Osteocyte (in vitro differentiated cells): Measurements from ENCODE around the gene NEK9. TPM values are rescaled to one million over a fixed set of nuclear protein-coding genes. Genes with fewer than 3 reads are reported as not detected.

Experiments
- DNase-seq: peaks from one replicate; pipeline ENCODE4 v3.0.0; 2021; ENCODE audit warnings: mixed read lengths; ENCODE audit not compliant: unreplicated experiment; ENCODE audit errors: extremely low spot score
- H3K27ac Mint-ChIP-seq: one replicate; pipeline ENCODE4 v1.8.0; 2021; ENCODE audit warnings: mild to moderate bottlenecking, mixed read lengths; ENCODE audit not compliant: unreplicated experiment
- H3K27me3 Mint-ChIP-seq: one replicate; pipeline ENCODE4 v1.8.0; 2021; ENCODE audit warnings: mixed read lengths; ENCODE audit not compliant: unreplicated experiment
- H3K36me3 Mint-ChIP-seq: one replicate; pipeline ENCODE4 v1.8.0; 2021; ENCODE audit warnings: mixed read lengths; ENCODE audit not compliant: unreplicated experiment
- H3K4me1 Mint-ChIP-seq: one replicate; pipeline ENCODE4 v1.8.0; 2021; ENCODE audit warnings: mixed read lengths; ENCODE audit not compliant: unreplicated experiment
- H3K4me3 Mint-ChIP-seq: one replicate; pipeline ENCODE4 v1.8.0; 2021; ENCODE audit warnings: mild to moderate bottlenecking, moderate library complexity, mixed read lengths; ENCODE audit not compliant: unreplicated experiment
- H3K9me3 Mint-ChIP-seq: one replicate; pipeline ENCODE4 v1.8.0; 2021; ENCODE audit warnings: mixed read lengths; ENCODE audit not compliant: unreplicated experiment
- CTCF ChIP-seq: fragments of 200-600 bp; sonication (generic); IDR thresholded peaks from 2 replicates; pipeline ENCODE4 v1.5.0; 2021; ENCODE audit warnings: antibody characterized with exemption, mild to moderate bottlenecking, moderate library complexity
- long read RNA-seq: library from polyadenylated mRNA; unstranded; transcript quantifications from one replicate; pipeline ENCODE4 v2.0.0, GENCODE V29; 2021
- total RNA-seq: library from RNA; stranded (reverse); gene quantifications from 2 replicates; pipeline ENCODE4 v1.2.1, GENCODE V29; 2021

NEK9 gene
- 116 and 117 TPM in 2 replicates for total RNA-seq
- long read RNA-seq, partial matches to known transcripts = 7 of 77 reads
- long read RNA-seq, other reads (novel, unspliced or antisense) = 70 of 77 reads

GRCh38 chr14:75126679-75127473 is at the start of gene NEK9:
Gene NEK9, minus strand, starts transcription at chr14:75127048. Its CDS starts 127 bp downstream, at chr14:75126921.
- peak within 1 kb of the TSS; percentile 93 for H3K4me3 Mint-ChIP-seq
- peak within 1 kb of the TSS; percentile 99 for H3K27ac Mint-ChIP-seq
- peaks cover 2% of the 10 kb centered on the region for H3K36me3 Mint-ChIP-seq
- peak; percentile 95 for DNase-seq
- H3K9me3 Mint-ChIP-seq = no peaks in the 10 kb centered on the region
- TF ChIP-seq CTCF = no peak
- peaks cover 35% of the 10 kb centered on the region for H3K4me1 Mint-ChIP-seq
- H3K27me3 Mint-ChIP-seq = no peaks in the 10 kb centered on the region

GRCh38 chr14:75176142-75176820 is 49.4 kb upstream of the NEK9 start, which contains the start of gene TMED10:
Gene TMED10, minus strand, starts transcription at chr14:75176612. Its CDS starts 33 bp downstream, at chr14:75176579.
- H3K27ac Mint-ChIP-seq = peak within 1 kb of the TSS; percentile 98
- H3K4me1 Mint-ChIP-seq = peaks cover 24% of the 10 kb centered on the region
- peak; percentile 10 for TF ChIP-seq CTCF
- DNase-seq = peak; percentile 95
- H3K9me3 Mint-ChIP-seq = no peaks in the 10 kb centered on the region
- H3K36me3 Mint-ChIP-seq = no peaks in the 10 kb centered on the region
- peak within 1 kb of the TSS; percentile 97 for H3K4me3 Mint-ChIP-seq
- no peaks in the 10 kb centered on the region for H3K27me3 Mint-ChIP-seq

GRCh38 chr14:75175677-75176141 is 48.9 kb upstream of the NEK9 start:
- peaks cover 26% of the 10 kb centered on the region for H3K4me1 Mint-ChIP-seq
- no peak for TF ChIP-seq CTCF
- peak overlapping the region; percentile 98 for H3K27ac Mint-ChIP-seq
- no peaks in the 10 kb centered on the region for H3K27me3 Mint-ChIP-seq
- H3K4me3 Mint-ChIP-seq = peak overlapping the region; percentile 97
- no peak for DNase-seq
- no peaks in the 10 kb centered on the region for H3K36me3 Mint-ChIP-seq
- no peaks in the 10 kb centered on the region for H3K9me3 Mint-ChIP-seq

GRCh38 chr14:75174066-75174465 is 47.2 kb upstream of the NEK9 start:
- DNase-seq = no peak
- H3K27ac Mint-ChIP-seq = peak overlapping the region; percentile 56
- H3K4me1 Mint-ChIP-seq = peaks cover 26% of the 10 kb centered on the region
- H3K36me3 Mint-ChIP-seq = no peaks in the 10 kb centered on the region
- H3K27me3 Mint-ChIP-seq = no peaks in the 10 kb centered on the region
- H3K9me3 Mint-ChIP-seq = no peaks in the 10 kb centered on the region
- peak overlapping the region; percentile 97 for H3K4me3 Mint-ChIP-seq
- no peak for TF ChIP-seq CTCF

GRCh38 chr14:75170772-75171171 is 43.9 kb upstream of the NEK9 start:
- no peaks in the 10 kb centered on the region for H3K9me3 Mint-ChIP-seq
- DNase-seq = no peak
- no peak for TF ChIP-seq CTCF
- H3K36me3 Mint-ChIP-seq = no peaks in the 10 kb centered on the region
- H3K27me3 Mint-ChIP-seq = no peaks in the 10 kb centered on the region
- no peak overlapping the region for H3K4me3 Mint-ChIP-seq
- H3K27ac Mint-ChIP-seq = no peak overlapping the region
- H3K4me1 Mint-ChIP-seq = peaks cover 33% of the 10 kb centered on the region
